H1 (cell line): ENCODE measurements around the gene CEP85L. TPM values are rescaled to one million over a fixed set of nuclear protein-coding genes. Genes with fewer than 3 reads are reported as not detected.
A peak's percentile ranks its signal among the peaks of the same experiment; 100 is the strongest.

Experiments used
- CTCF ChIA-PET: fragments of 300-600 bp; sonication (Branson Sonifier 250); formaldehyde crosslinking; loops from one replicate; lab custom pipeline; 2021; ENCODE audit not compliant: partially characterized antibody; lab: Charles Lee
- POLR2A ChIA-PET: fragments of 300-600 bp; sonication (Branson Sonifier 250); formaldehyde crosslinking; loops from one replicate; lab custom pipeline; 2021; ENCODE audit warnings: inconsistent platforms; ENCODE audit not compliant: partially characterized antibody; lab: Charles Lee
- DNase-seq, 2 experiments: peaks; one replicate each; pipeline versions ENCODE4 v3.0.0 to v3.0.0-alpha.2; 2010 to 2022; ENCODE audit warnings: low spot score in 2 of 2, low read depth in 1 of 2, mixed read lengths in 1 of 2
- FAIRE-seq: peaks from 2 replicates; lab custom pipeline; 2011; peaks lifted over from hg19 to GRCh38; lab: Jason Lieb, UNC
- H2AFZ ChIP-seq: 2 replicates; pipeline ENCODE4 v1.8.1; 2012; ENCODE audit warnings: low read length, inconsistent platforms
- H2AK5ac ChIP-seq: 2 replicates; pipeline ENCODE4 v1.6.1; 2013; ENCODE audit warnings: low read depth, low read length
- H2BK120ac ChIP-seq: replicated peaks from 2 replicates; pipeline ENCODE3; 2013; ENCODE audit warnings: low read depth, low read length, inconsistent platforms
- H2BK12ac ChIP-seq: 2 replicates; pipeline ENCODE4 v1.6.1; 2013; ENCODE audit warnings: low read depth, low read length
- H2BK15ac ChIP-seq: 2 replicates; pipeline ENCODE4 v1.6.1; 2013; ENCODE audit warnings: low read length
- H2BK20ac ChIP-seq: 2 replicates; pipeline ENCODE4 v1.6.1; 2013; ENCODE audit warnings: low read length
- H2BK5ac ChIP-seq: 2 replicates; pipeline ENCODE4 v1.6.1; 2013; ENCODE audit warnings: low read depth, low read length
- H3K14ac ChIP-seq: 2 replicates; pipeline ENCODE4 v1.6.1; 2013; ENCODE audit warnings: inconsistent platforms; ENCODE audit not compliant: insufficient read length
- H3K18ac ChIP-seq: 2 replicates; pipeline ENCODE4 v1.6.1; 2013; ENCODE audit warnings: low read length; ENCODE audit errors: extremely low read depth
- H3K23ac ChIP-seq: 2 replicates; pipeline ENCODE4 v1.6.1; 2013; ENCODE audit warnings: inconsistent platforms; ENCODE audit not compliant: insufficient read length
- H3K23me2 ChIP-seq: 2 replicates; pipeline ENCODE4 v1.6.1; 2013; ENCODE audit warnings: low read depth, low read length
- H3K27ac ChIP-seq: 2 replicates; pipeline ENCODE4 v1.6.1; 2011; ENCODE audit warnings: low read depth, low read length, inconsistent platforms
- H3K27me3 ChIP-seq, 4 experiments: replicated peaks in 1 of 4; 1 replicate in 1 of 4; 2 replicates in 3 of 4; pipeline versions ENCODE4 v1.6.1 to v1.8.1; 2011 to 2013; ENCODE audit warnings: low read length in 3 of 4, mild to moderate bottlenecking in 3 of 4, inconsistent platforms in 2 of 4, mixed read lengths in 2 of 4, moderate library complexity in 1 of 4; ENCODE audit not compliant: control insufficient read depth in 3 of 4, insufficient read depth in 3 of 4; ENCODE audit errors: extremely low read depth in 1 of 4
- H3K36me3 ChIP-seq, 4 experiments: 2 replicates each; pipeline versions ENCODE4 v1.6.1 to v1.8.1; 2011 to 2013; ENCODE audit warnings: mild to moderate bottlenecking in 4 of 4, low read length in 3 of 4, moderate library complexity in 2 of 4, control low read depth in 1 of 4, inconsistent platforms in 1 of 4; ENCODE audit not compliant: insufficient read depth in 4 of 4, control insufficient read depth in 2 of 4
- H3K4ac ChIP-seq: replicated peaks from 2 replicates; pipeline ENCODE3; 2013; ENCODE audit warnings: low read length, low read depth, mixed read lengths, inconsistent platforms; ENCODE audit not compliant: insufficient read length
- H3K4me1 ChIP-seq, 4 experiments: replicated peaks in 1 of 4; 1 replicate in 1 of 4; 2 replicates in 3 of 4; pipeline versions ENCODE4 v1.6.1 to v1.8.1; 2011 to 2013; ENCODE audit warnings: low read length in 3 of 4, inconsistent platforms in 2 of 4, mixed read lengths in 1 of 4; ENCODE audit not compliant: insufficient read depth in 4 of 4, control insufficient read depth in 3 of 4
- H3K4me2 ChIP-seq, 2 experiments: 2 replicates each; pipeline versions ENCODE4 v1.6.1 to v1.8.1; 2011 to 2013; ENCODE audit warnings: low read depth in 2 of 2, low read length in 2 of 2, control low read depth in 1 of 2, inconsistent platforms in 1 of 2, mild to moderate bottlenecking in 1 of 2; ENCODE audit not compliant: insufficient read depth in 1 of 2
- H3K4me3 ChIP-seq, 4 experiments: fragments of 200-600, 300-600 bp in 1 of 4; sonication (generic), shearing (Covaris generic), sonication (Bioruptor Twin) in 1 of 4; 2 replicates each; pipeline versions ENCODE4 v1.5.1 to v1.8.1; 2011 to 2016; ENCODE audit warnings: low read length in 4 of 4, low read depth in 3 of 4, control low read depth in 2 of 4, inconsistent platforms in 2 of 4, mild to moderate bottlenecking in 2 of 4, mixed read lengths in 1 of 4, moderate library complexity in 1 of 4; ENCODE audit not compliant: insufficient read depth in 2 of 4; ENCODE audit errors: extremely low read depth in 1 of 4
- H3K56ac ChIP-seq: replicated peaks from 2 replicates; pipeline ENCODE3; 2013; ENCODE audit warnings: low read depth, mild to moderate bottlenecking, mixed read lengths, low read length, inconsistent platforms; ENCODE audit not compliant: insufficient read length
- H3K79me1 ChIP-seq: 2 replicates; pipeline ENCODE4 v1.6.1; 2013; ENCODE audit warnings: low read depth, low read length, control low read depth
- H3K79me2 ChIP-seq, 2 experiments: 2 replicates each; pipeline versions ENCODE4 v1.6.1 to v1.8.1; 2012 to 2013; ENCODE audit warnings: low read length in 2 of 2, mild to moderate bottlenecking in 2 of 2, inconsistent platforms in 1 of 2; ENCODE audit not compliant: insufficient read depth in 2 of 2, control insufficient read depth in 1 of 2
- H3K9ac ChIP-seq, 4 experiments: replicated peaks in 1 of 4; 1 replicate in 1 of 4; 2 replicates in 3 of 4; pipeline versions ENCODE4 v1.6.1 to v1.8.1; 2011 to 2013; ENCODE audit warnings: low read depth in 3 of 4, low read length in 3 of 4, control low read depth in 2 of 4, mild to moderate bottlenecking in 2 of 4, moderate library complexity in 2 of 4, inconsistent platforms in 1 of 4; ENCODE audit errors: extremely low read depth in 1 of 4
- H3K9me3 ChIP-seq, 2 experiments: 2 replicates each; pipeline versions ENCODE4 v1.6.1 to v1.8.1; 2012 to 2013; ENCODE audit warnings: mild to moderate bottlenecking in 2 of 2, moderate library complexity in 2 of 2, control low read depth in 1 of 2, inconsistent platforms in 1 of 2, low read depth in 1 of 2, low read length in 1 of 2, mixed read lengths in 1 of 2; ENCODE audit not compliant: insufficient read depth in 2 of 2
- H4K20me1 ChIP-seq, 2 experiments: replicated peaks in 1 of 2; 2 replicates each; pipeline versions ENCODE3 to v1.8.1; 2011 to 2013; ENCODE audit warnings: inconsistent platforms in 2 of 2, low read length in 2 of 2, mild to moderate bottlenecking in 1 of 2; ENCODE audit not compliant: insufficient read depth in 2 of 2, control insufficient read depth in 1 of 2
- H4K5ac ChIP-seq: 2 replicates; pipeline ENCODE4 v1.6.1; 2013; ENCODE audit warnings: low read length, low read depth, mixed read lengths, inconsistent platforms; ENCODE audit not compliant: insufficient read length
- H4K8ac ChIP-seq: 2 replicates; pipeline ENCODE4 v1.8.0; 2013; ENCODE audit warnings: mild to moderate bottlenecking, moderate library complexity, low read length, inconsistent platforms; ENCODE audit not compliant: insufficient read depth; ENCODE audit errors: extremely low read depth
- H4K91ac ChIP-seq: replicated peaks from 2 replicates; pipeline ENCODE3; 2013; ENCODE audit warnings: low read length, mixed read lengths, inconsistent platforms; ENCODE audit not compliant: insufficient read length
- ATF3 ChIP-seq: IDR thresholded peaks from 2 replicates; pipeline ENCODE4 v1.6.1; 2011; ENCODE audit warnings: low read depth, mild to moderate bottlenecking, low read length; ENCODE audit not compliant: insufficient read depth
- BCL11A ChIP-seq, 2 experiments: IDR thresholded peaks; one replicate each; pipeline ENCODE4 v1.6.1; 2011; ENCODE audit warnings: low read depth in 2 of 2, low read length in 2 of 2, mild to moderate bottlenecking in 2 of 2
- CTCF ChIP-seq, 3 experiments: IDR thresholded peaks; 1 replicate in 2 of 3; 2 replicates in 1 of 3; pipeline versions ENCODE4 v1.5.1 to v1.6.1; 2011; ENCODE audit warnings: low read length in 3 of 3, mild to moderate bottlenecking in 3 of 3, inconsistent platforms in 2 of 3, low read depth in 1 of 3, moderate library complexity in 1 of 3; ENCODE audit not compliant: insufficient read depth in 1 of 3; ENCODE audit errors: control extremely low read depth in 1 of 3
- HDAC6 ChIP-seq: IDR thresholded peaks from one replicate; pipeline ENCODE4 v1.7.1; 2012; ENCODE audit warnings: low read depth, mild to moderate bottlenecking, inconsistent platforms, low read length, moderate library complexity
- MAFK ChIP-seq: IDR thresholded peaks from 2 replicates; pipeline ENCODE4 v1.6.1; 2012; ENCODE audit warnings: low read depth, mild to moderate bottlenecking, improper control_type of control experiment, low read length
- POLR2AphosphoS5 ChIP-seq: IDR thresholded peaks from 2 replicates; pipeline ENCODE4 v1.6.1; 2011; ENCODE audit warnings: low read depth, low read length
- RAD21 ChIP-seq, 2 experiments: IDR thresholded peaks in 1 of 2; conservative IDR thresholded peaks in 1 of 2; 2 replicates each; pipeline ENCODE4 v1.6.1; 2011; ENCODE audit warnings: low read depth in 2 of 2, low read length in 2 of 2, improper control_type of control experiment in 1 of 2, inconsistent platforms in 1 of 2, mild to moderate bottlenecking in 1 of 2, moderate library complexity in 1 of 2
- SP2 ChIP-seq: IDR thresholded peaks from 2 replicates; pipeline ENCODE4 v1.6.1; 2012; ENCODE audit warnings: mild to moderate bottlenecking, low read length, inconsistent platforms
- SP4 ChIP-seq: IDR thresholded peaks from 2 replicates; pipeline ENCODE4 v1.6.1; 2012; ENCODE audit warnings: low read length, inconsistent platforms
- TAF7 ChIP-seq: optimal IDR thresholded peaks from 2 replicates; pipeline ENCODE3; 2011; ENCODE audit warnings: low read depth, mild to moderate bottlenecking, inconsistent platforms, low read length, moderate library complexity, borderline replicate concordance
- WGBS, 2 experiments: shearing (Covaris generic) in 1 of 2; methylation state at CpG; one replicate each; pipeline versions ENCODE4 v1.1.6 to v1.1.7; 2013 to 2015; ENCODE audit warnings: low lambda C conversion rate in 2 of 2, mixed read lengths in 2 of 2, inconsistent platforms in 1 of 2, low coverage in 1 of 2, missing lambda C conversion rate in 1 of 2; ENCODE audit not compliant: insufficient replicate concordance in 2 of 2, insufficient coverage in 1 of 2, insufficient read length in 1 of 2; ENCODE audit errors: extremely low coverage in 1 of 2, missing lambda C conversion rate in 1 of 2; 5-methylcytosine and 5-hydroxymethylcytosine counted together
- polyA plus RNA-seq, 7 experiments: library from polyadenylated mRNA; depleted of rRNA in 3 of 7; stranded (reverse) in 5 of 7; unstranded in 2 of 7; fragments of >200 nt in 5 of 7; fragments of 200-250 nt in 2 of 7; gene quantifications; 1 replicate in 5 of 7; 2 replicates in 1 of 7; 4 replicates in 1 of 7; pipeline versions ENCODE4 v1.2.1 to v1.2.3, GENCODE V29; 2011 to 2013; ENCODE audit warnings: missing spikeins in 2 of 7, mixed read lengths in 2 of 7
- total RNA-seq: library from RNA; stranded (reverse); fragmentation: NEBNext Ultra II Directional; extraction: Animal tissue kit (Norgen Biotek cat#: 25700); gene quantifications from 2 replicates; pipeline ENCODE4 v1.2.1, GENCODE V29; 2021

The CEP85L gene
- total and polyA plus RNA-seq, 2 of the 8 experiments (the other 6 are each of a cell fraction or from before 2014, with no cell fraction given): 3.2 to 27.6 TPM

GRCh38 chr6:118569498-118569897 lies 81.9 kb downstream of the CEP85L start:
- Histone ChIP-seq H3K79me1 (no peaks in the 10 kb centered on the region), H4K91ac (no peak overlapping the region), H3K27me3 (peaks cover 0 to 1% (median 0%) of the 10 kb centered on the region in 4 experiments; a peak in 1 of 7 replicates), H3K9ac (no peak overlapping the region), H3K36me3 (peaks cover 0 to 4% (median 0%) of the 10 kb centered on the region in 4 experiments; a peak in 2 of 8 replicates), H3K9me3 (no peaks in the 10 kb centered on the region), H3K14ac (no peak overlapping the region), H3K4me3 (0 out of 8 replicates have a peak overlapping the region, but pooled peaks of 1 of the 4 experiments have one; percentile 0), H3K18ac (no peak overlapping the region), H3K79me2 (peaks cover 0 to 52% of the 10 kb centered on the region in 2 experiments; a peak in 2 of 4 replicates), H3K4ac (no peak overlapping the region), H2AK5ac (no peak overlapping the region), H3K56ac (no peak overlapping the region), H3K4me2 (no peak overlapping the region), H3K23ac (no peak overlapping the region), H3K23me2 (no peaks in the 10 kb centered on the region), H3K27ac (no peak overlapping the region), H2BK12ac (no peak overlapping the region), H2AFZ (no peak overlapping the region), H2BK120ac (no peak overlapping the region), H4K8ac (no peak overlapping the region), H2BK20ac (no peak overlapping the region), H2BK5ac (no peak overlapping the region), H4K5ac (no peak overlapping the region), H3K4me1 (peaks cover 0 to 8% (median 4%) of the 10 kb centered on the region in 4 experiments; a peak in 4 of 7 replicates), H4K20me1 (peaks cover 0 to 2% of the 10 kb centered on the region in 2 experiments), H2BK15ac (no peak overlapping the region)
- DNase-seq (no peak), FAIRE-seq (no peak)
- no peak for TF ChIP-seq SP2
- TF ChIP-seq HDAC6: no peak
- no peak for TF ChIP-seq TAF7
- TF ChIP-seq RAD21 (IDR thresholded peaks at IDR 0.05 in 1 of 2, conservative IDR thresholded peaks at IDR 0.05 in 1 of 2; ENCODE audit: low read depth in 2 of 2, low read length in 2 of 2): no peak
- no peak for TF ChIP-seq BCL11A (IDR thresholded peaks at IDR 0.05; ENCODE audit: low read depth in 2 of 2, low read length in 2 of 2)
- no peak for TF ChIP-seq ATF3
- no peak for TF ChIP-seq SP4
- TF ChIP-seq CTCF (IDR thresholded peaks at IDR 0.05; ENCODE audit: control extremely low read depth in 1 of 3, insufficient read depth in 1 of 3, low read depth in 1 of 3, low read length in 3 of 3): no peak
- TF ChIP-seq POLR2AphosphoS5: no peak
- no peak for TF ChIP-seq MAFK
- CTCF ChIA-PET: interaction anchor here (1.1 to 2.1 kb wide), 2 partner anchors 11 to 47 kb away, joined by 3 to 12 read pairs; no protein-coding TSS in a partner anchor
- POLR2A ChIA-PET: no interaction called here
- WGBS, 2 experiments: 76% methylated on average over 1 of the region's 1 CpG; no CpG with 5 or more reads in 1 of the 2 experiments
